EH (cell line): ENCODE measurements around the gene BLTP3B.

Experiments
- DNase-seq: peaks from one replicate; pipeline ENCODE4 v3.0.0-alpha.2; 2015; ENCODE audit warnings: low read depth

Gene BLTP3B

DNA sequence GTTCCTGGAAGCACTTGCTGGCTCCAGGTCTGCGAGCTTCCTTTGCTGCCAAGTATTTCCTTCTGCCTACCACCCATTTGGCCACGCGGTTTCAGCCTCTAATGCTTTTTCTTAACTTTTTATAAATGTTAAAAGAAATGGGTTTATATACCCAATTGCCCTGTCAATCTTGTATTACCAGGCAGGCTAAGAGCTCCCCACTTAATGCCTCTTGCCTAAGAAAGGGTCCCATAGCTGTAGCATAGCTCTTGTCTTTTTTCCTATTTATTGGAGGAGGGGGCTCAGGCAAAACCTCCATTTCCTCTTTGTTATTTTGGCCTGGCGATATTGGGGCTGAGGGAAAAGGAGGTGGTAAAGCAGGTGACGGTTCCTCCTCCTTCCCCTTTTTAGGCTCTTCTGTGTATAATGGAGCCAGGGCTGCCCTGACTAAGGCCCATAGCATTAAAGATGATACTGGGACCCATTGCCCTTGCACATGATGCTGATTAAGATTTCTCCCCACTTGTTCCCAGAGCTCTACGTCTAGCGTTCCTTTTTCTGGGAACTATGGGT is 21.6 kb upstream of the BLTP3B start:
- no peak for DNase-seq

GRCh38 chr12:100163416-100164152 is 20.9 kb upstream of the BLTP3B start:
- DNase-seq: peak; percentile 61

GRCh38 chr12:100159391-100160104 is 16.9 kb upstream of the BLTP3B start:
- DNase-seq: no peak

DNA sequence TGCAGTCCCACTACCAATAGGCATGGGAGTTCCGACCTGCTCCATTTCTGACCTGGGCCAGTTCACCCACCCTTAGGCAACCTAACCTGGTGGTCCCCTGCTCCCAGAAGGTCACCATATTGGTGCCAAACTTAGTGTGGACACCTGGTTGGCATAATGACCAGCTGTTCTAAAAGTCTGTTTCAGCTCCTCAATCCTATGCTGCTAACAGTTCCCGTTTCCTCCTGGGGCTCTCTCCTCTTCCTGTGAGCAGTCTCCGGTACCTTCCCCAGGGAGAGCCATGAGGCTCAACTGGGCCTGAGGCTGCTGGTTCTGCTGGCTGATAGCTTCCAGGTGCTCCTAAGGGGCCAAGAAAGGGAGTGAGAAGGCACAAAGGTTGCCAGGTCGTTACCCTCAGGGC is 15.9 kb upstream of the BLTP3B start:
- no peak for DNase-seq

DNA sequence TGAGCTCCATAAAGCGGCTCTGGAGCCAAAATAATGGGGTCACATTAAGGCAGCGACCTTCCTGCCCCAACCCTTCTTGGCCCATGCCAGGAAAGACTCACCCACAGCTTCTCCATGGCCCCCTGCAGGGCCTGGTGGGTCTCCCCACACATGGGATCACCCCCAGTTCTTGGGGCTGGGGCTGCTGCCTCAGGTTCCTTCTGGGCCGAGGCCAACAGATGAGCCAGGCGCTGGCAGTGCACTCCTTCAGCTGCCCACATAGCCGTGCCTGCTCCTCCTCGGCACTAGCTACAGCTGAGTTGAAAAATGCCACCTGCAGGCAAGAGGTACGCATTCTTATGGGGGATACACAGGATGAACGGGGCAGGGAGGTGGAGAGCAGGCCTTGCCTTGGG is 14.8 kb upstream of the BLTP3B start:
- no peak for DNase-seq

GRCh38 chr12:100156731-100157426 is 14.2 kb upstream of the BLTP3B start:
- DNase-seq: no peak

- peak; percentile 67 for DNase-seq
Measured at GRCh38 chr12:100154474-100155247, 12.0 kb upstream of the BLTP3B start.

- no peak for DNase-seq
Measured at GRCh38 chr12:100153131-100153530, 10.5 kb upstream of the BLTP3B start.

DNA sequence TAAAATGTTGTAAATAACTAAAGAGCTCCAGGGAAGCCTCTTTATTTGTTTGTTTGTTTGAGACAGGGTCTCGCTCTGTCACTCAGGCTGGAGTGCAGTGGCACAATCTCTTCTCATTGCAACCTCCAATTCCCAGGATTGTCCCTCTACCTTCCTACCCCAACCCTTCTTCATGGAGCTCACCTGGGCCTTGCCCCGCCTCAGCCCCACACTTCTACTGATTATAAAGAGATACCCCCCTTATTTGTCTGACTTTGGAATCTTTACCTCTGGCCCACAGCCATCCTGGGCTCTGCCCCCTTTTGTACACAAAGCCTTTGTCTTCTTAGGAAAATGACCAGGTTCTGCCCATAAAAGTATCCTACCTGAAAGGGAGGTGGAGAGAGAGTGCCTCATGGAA is 9.1 kb upstream of the BLTP3B start:
- DNase-seq: no peak

DNA sequence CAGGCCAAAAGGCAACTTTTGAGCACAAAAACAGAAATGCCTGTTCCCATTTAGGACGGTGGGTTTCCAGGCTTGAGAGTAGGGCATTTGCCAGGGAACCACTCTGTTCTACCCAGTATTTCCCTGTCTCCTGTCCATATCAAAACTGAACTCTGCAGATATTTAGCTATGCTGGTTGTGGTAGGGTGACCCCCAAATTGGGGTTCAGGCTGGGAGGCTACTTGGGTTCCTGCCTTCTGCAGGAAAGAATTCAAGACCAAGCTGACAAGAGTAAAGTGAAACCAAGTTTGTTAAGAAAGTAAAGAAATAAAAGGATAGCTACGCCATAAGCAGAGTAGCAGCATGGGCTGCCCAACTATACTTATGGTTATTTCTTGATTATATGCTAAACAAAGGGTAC is 3.6 kb upstream of the BLTP3B start:
- DNase-seq: no peak

DNA sequence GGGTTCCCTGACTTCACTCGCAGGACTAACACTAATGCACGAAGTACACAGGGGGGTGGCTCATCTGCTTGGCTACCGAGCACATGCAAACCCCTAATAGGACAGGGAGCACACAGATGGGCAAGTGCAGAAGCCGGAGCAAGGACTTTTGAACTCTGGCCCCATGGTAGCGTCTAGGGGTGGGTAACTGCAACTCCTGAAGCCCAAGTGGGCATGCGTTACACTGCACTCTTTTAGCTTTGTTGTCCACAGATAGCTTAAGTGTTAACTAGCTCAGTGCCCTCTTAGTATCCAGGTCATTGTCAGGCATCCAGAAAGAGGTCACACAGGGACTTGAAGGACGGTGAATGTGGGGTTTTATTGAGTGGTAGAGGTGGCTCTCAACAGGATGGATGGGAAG is 3.0 kb upstream of the BLTP3B start:
- DNase-seq: no peak

GRCh38 chr12:100141998-100142850 is 450 bp downstream of the BLTP3B start:
- DNase-seq: no peak

DNA sequence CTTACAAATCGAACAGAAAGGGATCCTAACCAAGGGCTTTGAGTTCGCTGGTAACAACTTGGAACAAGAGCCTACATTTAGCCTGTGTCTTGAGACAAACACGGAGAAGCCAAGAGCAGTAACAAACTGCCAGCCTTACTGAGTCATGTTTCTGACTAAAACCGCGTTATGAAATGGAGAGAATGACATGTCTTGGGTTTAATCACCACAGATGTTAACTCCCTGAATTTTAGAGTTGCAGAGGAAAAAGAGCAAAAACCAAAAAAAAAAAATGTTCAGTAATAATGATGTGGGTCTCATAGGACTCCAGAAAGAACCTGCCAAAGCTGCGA is 1.0 kb downstream of the BLTP3B start:
- DNase-seq: peak; percentile 86

GRCh38 chr12:100138803-100139098 is 3.9 kb downstream of the BLTP3B start:
- DNase-seq: no peak

GRCh38 chr12:100138048-100138802 is 4.4 kb downstream of the BLTP3B start:
- DNase-seq: peak; percentile 27

DNA sequence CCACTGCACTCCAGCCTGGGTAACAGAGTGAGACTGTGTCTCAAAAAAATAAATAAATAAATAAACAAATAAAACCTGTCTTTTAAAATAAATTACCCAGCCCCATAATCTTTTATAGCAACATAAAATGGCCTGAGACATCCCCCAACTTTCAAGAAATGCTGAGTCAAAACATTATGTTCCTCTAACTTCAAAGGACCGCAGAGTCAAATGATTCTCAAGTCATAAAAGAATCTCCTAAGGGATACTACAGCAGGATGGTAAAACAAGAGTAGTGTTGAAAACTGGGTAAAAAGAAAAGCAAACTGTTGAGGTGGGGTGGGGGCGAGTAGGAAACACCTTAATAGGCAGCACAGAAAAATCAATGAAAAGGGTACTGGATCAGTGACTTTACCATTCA is 9.5 kb downstream of the BLTP3B start:
- DNase-seq: no peak

GRCh38 chr12:100128512-100128908 is 14.2 kb downstream of the BLTP3B start:
- peak; percentile 63 for DNase-seq

DNA sequence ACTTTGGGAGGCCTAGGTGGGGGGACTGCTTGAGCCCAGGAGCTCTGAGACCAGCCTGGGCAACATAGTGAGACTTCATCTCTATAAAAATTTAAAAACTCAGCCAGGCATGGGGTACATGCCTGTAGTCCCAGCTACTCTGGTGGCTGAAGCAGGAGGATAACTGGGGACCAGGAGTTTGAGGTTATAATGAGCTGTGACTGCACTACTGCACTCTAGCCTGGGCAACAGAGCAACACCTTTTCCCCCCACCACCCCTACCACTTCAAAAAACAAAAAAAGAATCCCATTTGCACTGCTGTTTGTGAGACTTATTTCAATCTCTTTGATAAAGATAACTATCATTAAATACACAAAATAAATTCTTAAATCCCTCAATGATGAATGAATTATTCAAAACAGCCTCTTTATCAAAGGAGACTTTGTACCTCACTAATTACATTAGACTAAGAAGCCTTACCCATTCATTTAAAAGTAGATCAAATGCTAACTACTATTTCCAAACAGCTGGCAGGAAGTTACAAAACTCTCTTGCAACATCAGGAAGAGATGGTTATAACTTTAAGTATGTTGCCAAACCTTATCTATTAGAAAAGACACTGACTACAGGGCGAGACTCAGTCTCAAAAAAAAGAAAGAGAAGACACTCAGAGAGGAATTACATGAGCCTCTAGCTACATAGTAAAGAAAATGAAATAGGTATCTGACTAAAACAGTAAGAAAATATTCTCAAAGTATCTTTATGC is 14.7 kb downstream of the BLTP3B start:
- peak; percentile 71 for DNase-seq

GRCh38 chr12:100123316-100124095 is 19.2 kb downstream of the BLTP3B start:
- DNase-seq: peak; percentile 19
